ENCODE data around the gene ZCCHC14.
"Not testable (repeated sequence)": the region's sequence is repeated elsewhere in the genome, so short reads cannot be mapped to it uniquely, and the experiment has no call there.

Gene ZCCHC14

DNA sequence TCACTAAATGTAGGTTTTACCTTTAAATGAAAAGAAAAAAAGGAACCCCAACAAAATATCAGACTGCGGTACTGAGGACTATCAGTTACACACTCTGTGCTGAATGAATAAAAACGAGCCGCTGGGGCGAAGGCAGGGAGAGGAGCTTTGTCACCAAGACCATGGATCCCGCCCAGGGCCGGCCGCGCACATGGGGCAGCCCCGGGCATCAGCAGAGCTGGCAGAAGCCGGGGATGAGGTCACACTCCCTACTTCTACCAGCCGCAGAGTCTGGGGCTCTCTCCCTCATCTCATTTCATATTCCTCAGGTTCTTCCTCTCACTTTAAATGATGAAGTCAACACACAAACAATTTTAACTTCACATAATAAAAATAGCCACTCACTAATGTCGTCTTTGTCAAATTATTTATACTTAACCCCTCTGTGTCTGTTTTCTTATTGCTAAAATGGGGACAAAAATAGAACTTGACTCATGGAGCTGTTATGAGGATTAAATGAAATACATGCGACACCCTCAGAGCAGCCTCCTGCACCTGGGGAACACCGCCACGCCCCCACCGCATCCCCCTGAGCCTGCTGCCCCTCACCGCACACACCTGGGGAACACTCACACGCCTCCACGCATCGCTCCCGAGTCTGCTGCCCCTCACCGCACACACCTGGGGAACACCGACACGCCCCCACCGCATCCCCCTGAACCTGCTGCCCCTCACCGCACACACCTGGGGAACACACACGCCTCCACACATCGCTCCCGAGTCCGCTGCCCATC is 15.4 kb downstream of the ZCCHC14 start:
- not testable (repeated sequence) for DNase-seq (ENCODE audit: low read depth)

DNA sequence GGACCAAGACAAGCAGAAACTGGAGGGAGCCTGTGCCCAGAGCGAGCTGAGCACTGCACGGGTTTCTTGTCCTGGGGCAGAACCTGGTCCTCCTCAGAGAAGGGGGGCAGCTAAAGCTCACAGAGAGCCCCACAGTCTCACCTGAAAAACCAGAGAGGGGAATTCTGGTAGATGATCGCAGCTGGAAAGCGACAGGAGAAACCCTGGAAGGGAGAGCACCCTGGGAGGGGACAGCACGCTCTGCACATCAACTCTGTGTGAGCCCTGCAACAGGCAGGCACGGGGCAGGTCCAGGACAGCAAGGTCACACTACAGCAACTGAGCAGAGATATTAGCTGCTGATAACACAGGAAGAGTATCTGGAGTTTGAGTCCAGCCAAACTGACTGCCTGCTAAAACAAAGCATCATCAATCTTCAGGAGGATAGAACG is 18.2 kb downstream of the ZCCHC14 start:
- no peak for DNase-seq (ENCODE audit: low read depth)

DNA sequence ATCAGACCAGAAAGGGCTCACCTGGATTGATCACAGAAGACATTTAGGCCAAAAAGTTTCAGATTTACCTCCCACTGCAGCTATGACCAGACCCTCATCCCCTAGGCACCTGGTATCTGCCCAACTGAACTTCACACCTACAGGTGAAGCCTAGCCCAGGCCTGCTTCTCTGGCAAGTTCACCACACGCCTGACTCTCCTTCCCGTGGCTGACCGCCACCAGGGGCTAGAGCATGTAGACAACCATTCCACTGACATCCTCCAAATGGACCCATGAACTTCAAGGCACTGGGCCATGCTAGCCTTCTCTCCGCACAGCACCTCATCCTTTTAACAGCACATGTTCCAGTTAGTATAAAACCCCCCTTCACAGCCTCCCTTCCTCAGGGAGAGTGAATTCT is 18.8 kb downstream of the ZCCHC14 start:
- no peak for DNase-seq (ENCODE audit: low read depth)

DNA sequence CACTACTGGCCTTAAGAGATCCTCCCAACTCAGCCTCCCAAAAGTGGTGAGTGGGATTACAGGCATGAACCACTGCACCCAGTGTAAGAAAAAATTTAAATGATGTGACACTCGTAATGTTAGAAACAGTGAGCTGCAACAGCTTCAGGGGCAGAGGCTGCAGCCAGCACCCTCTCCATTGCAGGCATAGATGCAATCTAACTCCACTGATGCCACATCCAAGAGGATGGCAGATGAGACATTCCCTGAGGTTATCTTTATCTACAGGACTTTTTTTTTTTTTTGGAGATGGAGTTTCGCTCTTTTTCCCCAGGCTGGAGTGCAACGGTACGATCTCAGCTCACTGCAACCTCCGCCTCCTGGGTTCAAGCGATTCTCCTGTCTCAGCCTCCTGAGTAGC is 19.9 kb downstream of the ZCCHC14 start:
- no peak for DNase-seq (ENCODE audit: low read depth)

DNA sequence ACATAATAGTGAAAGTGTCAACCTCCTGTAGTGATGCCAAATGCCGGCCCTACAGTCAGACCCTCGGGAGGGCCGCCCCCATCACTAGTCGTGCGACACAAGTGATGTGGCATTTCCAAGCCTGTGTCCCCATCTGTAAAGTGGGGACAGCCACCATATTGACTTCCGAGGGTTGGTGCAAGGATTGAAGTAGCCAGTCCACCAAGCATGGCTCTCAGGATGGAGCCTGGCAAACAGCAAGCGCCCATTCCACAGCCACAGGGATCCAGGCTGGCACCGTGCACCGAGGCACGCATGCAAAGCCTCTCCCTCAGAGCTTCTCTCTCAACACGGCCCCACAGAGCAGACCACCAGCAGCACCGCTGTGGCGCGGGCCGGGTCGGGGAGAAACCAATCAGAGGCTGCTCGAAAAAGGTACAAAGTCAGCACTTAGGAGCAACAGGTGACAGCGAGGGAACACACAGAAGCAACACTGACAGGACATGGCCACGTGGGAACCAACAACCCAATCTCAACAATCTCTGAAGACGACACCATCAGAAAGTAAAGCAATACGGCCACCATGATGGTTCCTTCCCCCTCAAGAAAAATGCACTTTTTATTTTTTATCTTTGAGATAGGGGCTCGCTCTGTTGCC is 20.6 kb downstream of the ZCCHC14 start:
- DNase-seq (ENCODE audit: low read depth): no peak

DNA sequence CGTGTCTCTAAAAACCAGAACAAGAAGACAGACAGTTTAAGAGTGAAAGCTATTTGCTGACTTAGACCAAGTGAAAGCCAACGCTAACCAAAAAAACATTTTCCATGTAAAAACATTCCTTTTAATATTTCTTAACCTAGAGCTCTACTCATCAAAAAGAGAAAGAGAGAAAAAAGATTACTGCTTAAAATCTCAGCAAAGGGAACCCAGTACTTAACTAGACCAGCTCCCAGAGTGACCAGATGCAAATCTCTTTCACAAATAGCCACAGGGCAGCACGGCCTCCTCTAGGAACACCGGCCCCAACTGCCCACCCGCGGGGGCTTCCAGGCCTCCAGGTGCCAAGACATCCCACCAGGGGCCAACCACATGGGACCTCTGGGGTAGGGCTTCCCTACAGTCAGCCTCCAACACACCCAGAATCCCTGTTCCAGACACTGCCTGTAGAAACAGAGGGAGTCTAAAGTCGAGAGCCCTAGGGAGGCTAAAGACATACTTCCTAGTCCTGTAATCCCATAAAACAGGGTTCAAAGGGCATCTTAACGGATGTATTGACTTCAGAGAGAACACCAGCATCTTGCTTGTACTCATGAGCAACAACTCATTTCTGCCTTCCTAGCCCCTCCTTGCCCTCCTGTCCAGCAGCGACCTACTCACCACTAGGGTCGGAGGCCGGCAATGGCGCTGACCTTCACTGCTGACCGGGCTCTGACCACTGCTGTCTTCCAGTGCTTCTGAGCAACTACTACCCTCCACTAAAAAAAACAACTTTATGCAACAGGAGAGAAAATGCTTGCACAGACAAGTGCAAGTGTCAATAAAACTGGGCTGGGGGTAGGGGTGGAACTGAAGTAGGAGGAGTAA is 21.3 kb downstream of the ZCCHC14 start:
- DNase-seq (ENCODE audit: low read depth): no peak

DNA sequence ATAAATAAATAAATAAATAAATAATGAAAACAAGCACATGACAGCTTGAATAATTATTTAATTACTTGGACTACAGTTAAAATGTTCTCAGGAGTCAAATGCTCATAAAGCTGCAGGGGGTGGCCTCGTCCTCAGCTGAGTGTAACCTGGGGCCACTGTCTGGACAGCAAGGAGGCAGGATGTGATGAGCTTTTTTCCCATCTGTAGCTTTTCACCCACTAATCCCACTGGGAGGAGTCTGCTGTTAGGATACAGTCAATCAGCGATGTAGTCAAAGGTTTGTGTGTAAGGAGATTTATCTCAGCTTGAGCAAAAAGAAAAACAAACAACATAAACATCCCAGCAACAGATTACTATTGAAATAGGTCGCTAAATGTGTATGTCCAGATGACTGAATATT is 22.5 kb downstream of the ZCCHC14 start:
- DNase-seq (ENCODE audit: low read depth): no peak

DNA sequence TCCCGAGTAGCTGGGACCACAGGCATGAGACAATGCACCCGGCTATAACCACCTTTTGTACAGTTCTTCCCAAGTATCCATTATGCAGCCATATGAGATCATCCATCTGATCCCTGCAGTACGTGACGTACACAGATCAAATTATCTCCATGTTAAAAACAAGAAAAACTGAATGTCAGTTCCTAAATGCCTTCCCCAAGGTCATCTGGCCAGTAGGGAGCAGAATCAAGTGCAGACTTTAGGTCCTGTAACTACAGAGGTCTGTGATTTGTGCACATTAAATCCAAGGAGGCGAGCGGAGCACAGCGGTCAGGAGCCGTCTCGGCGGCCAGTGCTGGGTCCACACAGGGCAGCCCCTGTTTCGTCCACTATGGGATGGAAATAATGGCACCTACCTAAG is 23.7 kb downstream of the ZCCHC14 start:
- DNase-seq (ENCODE audit: low read depth): no peak

DNA sequence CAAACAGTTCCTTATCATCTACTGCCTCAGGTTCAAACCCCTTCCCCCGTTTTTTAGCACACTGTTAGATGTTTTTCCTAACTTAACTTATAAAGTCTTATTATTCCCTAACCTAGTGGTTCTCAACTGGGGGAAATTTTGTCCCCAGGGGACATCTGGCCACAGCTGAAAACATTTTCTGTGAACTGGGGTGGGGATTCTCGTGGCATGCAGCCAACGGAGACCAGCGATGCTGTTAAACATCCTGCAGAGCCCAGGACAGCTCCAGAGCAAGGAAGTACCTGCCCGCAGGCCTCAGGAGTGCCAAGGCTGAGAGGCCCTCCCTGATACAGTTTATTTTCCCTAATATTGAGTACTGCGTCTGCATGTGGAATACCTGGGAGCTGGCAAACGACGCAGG is 24.3 kb downstream of the ZCCHC14 start:
- no peak for DNase-seq (ENCODE audit: low read depth)

DNA sequence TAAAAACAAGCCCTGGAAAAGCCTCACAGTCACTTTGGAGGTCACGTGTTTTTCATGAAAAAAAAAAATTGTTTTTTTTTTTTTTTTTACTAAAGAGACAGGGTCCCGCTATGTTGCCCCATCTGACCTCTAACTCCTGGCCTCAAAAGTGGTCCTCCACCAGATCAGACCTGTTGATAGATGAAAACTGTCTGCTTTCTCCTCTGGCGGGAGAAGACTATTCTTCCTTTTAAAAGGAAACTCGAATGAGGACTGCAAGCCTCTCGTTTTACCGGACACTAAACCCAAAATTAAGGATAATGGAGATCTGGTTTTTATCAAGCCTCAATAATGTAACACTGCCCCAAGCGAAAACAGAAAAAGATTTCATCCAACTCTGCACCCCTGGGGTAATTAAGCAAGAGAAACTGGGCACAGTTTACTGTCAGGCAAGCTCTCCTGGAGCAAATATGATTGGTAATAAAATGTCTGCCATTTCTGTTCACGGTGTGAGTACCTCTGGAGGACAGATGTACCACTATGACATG is 25.8 kb downstream of the ZCCHC14 start:
- no peak for DNase-seq (ENCODE audit: low read depth)

DNA sequence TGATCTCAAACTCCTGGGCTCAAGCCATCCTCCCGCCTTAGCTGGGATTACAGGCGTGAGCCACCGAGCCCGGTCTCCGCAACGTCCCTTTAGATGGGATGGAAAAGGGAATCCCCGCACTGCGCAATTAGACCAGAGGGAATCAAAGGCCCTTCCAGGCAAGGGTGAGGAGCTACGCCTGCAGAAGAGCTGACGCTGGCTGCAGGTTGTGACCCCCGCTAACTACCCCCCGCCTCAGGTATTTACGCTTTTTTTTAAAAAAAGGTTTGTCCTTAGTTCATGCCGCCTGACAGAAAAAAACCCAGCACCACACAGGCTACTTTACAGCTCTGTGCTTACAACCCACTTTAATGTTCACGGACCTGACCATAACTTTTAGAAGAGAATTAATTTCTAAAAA is 26.9 kb downstream of the ZCCHC14 start:
- DNase-seq (ENCODE audit: low read depth): no peak

DNA sequence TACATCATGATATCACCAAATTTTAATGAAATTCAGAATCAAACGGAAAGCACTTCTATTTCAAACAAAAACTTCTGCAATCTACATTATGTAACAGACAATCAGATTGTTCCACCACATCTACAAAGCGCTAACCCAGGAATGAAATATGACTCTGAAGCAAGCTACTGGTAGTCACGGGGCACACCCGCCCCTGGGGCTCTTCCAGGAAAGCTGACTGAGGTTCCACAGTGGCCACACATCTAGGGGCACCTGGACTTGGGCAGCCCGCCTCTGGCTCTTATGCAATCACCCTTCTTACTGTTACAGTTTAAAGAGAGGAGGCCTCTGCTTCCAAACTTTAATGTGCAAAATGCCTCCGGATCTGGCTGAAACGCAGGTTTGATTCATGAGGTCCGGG is 27.5 kb downstream of the ZCCHC14 start:
- no peak for DNase-seq (ENCODE audit: low read depth)

DNA sequence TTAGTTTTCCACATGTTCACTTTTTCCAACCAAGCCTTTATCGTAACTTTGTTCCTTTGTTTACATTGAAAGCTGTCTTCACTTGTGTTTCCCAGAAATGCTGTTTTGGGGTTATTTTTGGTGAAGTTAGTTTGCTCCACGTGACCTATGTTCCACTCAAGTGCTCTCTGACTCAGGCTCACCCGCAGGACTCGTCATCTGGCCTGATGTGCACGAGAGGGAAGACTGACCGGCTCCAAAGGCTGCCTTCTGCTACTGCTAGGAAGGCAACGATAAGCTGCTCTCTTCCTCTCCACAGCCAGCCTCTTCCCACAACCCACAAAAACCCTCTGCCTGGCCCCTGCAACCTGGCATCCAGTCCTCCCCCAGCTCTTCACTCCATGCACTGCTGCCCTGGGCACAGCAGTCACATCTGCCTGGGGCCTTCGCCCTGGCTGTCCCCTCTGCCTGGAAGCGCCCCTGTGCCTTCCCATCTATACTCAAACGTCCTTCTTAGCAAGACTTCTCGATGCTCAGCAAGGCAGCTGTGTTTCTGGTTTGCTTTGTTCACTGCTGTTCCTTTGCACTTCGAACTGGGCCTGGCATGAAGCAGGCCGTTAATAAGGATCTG is 28.0 kb downstream of the ZCCHC14 start:
- DNase-seq (ENCODE audit: low read depth): no peak

DNA sequence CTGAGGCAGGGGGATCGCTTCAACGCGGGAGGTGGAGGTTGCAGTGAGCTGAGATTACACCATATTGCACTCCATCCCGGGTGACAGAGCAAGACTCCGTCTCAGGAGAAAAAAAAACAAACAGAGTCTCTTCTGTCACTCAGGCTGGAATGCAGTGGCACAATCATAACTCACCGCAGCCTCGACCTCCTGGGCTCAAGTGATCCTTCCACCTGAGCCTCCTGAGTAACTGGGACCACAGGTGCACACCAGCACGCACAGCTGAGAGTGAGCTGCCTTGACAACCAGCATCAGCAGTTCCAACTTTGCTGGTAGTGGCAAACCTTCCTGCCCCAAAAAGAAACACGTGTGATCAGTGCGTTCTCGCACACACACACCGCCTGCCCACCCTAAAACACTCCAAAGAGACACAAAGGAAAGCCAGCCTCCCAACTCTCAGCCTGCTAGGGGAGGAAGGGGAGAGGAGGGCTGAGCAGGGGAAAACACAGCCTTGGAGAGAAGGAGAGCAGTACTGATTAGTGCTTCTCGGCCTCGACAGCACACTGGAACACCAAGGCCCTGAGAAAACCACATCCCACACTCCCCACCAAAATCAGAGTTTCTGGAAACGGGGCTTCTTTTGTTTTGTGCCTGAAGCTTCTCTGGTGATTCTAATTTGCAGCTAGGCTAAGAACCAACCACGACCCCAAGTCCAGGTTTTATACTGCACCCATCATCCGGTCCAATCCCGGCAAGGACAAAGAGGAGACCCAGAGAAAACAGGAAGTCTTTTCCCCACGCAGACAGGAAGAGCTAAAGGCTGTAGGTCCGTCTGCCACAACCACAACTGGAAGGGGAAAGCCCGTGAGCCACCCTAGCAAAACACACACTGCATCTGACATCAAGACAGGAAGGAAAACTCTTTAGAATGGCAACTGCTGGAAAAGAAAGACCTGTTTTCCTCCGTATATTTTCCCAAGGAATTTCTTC is 28.8 kb downstream of the ZCCHC14 start:
- DNase-seq (ENCODE audit: low read depth): no peak

DNA sequence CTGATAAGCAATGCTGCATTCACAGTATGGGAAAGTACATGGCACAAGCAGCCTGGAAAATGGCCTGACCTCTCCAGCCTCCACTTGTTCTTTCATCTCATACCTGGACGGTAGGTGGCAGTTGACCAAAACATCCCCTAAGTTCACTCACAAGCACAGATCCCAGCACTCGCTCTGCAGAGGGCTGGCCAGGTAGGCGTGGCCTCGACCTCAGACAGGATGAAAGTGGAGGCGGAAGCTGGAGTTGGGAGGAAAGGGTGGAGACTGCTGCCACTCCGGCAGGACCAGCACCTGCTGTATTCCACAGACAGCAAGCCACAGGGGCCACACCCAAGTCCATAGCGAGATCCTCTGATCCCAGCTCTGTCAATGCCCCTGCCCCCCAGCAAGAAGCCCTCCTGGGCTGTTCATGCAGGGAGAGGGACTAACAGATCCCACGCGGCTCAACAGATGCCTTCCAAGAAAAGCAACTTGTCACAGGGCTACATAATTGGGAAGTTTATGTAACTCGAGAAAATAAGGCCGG is 31.3 kb downstream of the ZCCHC14 start:
- DNase-seq (ENCODE audit: low read depth): no peak

DNA sequence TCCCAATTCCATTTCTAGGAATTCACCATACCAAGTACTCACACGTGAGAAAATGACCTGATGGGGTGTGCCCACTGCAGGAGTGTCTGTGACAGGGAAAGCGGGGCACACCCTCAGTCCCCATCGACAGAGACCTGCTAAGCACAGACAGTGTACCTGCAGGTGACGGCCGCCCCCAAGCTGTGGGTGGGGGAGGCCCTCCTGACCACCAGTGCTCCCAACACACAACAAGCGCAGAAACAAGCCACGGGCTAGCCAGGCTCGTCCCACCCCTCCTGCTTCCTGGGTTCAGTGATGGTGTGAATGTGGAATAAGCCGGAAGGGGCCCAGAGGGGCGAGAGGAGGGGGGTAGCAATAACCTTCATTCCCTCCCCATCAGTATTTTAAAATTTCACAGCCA is 31.9 kb downstream of the ZCCHC14 start:
- no peak for DNase-seq (ENCODE audit: low read depth)

DNA sequence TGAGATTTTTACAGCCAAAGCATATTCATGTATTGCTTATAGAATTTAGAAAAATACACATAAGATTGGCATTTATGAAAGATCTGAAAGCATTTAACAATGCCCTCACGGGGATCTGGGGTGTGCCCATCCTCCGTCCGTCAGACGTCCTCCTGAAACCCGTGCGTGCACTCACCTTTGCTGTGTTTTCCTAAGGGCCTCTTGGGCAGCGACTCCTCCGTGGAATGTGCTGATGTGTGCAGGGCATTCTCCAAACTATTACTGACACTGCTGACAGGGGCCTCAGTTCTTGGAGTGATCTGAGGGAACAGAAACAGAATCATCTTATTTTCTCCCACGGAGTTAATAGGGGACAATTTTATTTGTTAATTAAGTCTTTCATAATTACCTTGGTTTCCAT is 33.0 kb downstream of the ZCCHC14 start:
- DNase-seq (ENCODE audit: low read depth): no peak

DNA sequence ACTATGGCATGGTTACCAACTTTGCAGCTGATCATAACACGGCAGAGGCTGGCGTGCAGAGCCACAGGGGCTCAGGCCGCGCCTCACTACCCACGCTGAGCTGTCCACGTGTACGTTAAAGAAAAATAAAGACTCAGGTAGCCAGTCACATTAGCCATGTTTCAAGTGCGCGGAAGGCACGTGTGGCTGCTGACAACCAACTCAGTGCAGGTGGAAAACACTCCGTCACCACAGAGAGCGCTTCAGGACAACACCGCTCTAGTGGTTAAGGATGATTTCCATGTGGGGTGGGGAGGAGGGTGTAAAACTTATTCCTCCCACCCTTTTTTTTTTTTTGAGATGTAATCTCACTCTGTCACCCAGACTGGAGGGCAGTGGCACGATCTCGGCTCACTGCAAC is 33.8 kb downstream of the ZCCHC14 start:
- no peak for DNase-seq (ENCODE audit: low read depth)

DNA sequence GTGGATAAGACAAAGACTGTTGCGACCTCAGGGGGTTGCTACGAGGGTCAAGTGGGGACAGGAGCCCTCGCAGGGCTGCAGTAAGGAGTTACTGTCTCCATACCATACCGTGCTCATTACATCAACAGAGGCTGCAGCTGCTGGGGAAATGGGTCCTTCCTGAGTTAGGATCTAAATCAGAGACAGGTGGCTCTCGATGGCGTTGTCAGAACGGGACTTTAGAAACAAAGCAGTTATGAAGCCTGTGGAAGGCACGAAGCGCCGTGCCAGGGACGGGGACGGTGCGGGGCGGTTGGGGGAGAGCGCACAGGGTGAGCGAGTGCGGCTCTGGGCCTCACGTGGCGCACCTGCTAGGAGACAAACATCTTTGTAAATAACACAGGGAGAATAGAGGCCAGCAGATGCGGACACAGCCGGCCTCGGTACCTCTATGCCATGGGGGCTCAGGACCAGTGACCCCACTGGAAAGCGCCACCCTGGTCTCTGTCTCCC is 34.4 kb downstream of the ZCCHC14 start:
- DNase-seq (ENCODE audit: low read depth): no peak

DNA sequence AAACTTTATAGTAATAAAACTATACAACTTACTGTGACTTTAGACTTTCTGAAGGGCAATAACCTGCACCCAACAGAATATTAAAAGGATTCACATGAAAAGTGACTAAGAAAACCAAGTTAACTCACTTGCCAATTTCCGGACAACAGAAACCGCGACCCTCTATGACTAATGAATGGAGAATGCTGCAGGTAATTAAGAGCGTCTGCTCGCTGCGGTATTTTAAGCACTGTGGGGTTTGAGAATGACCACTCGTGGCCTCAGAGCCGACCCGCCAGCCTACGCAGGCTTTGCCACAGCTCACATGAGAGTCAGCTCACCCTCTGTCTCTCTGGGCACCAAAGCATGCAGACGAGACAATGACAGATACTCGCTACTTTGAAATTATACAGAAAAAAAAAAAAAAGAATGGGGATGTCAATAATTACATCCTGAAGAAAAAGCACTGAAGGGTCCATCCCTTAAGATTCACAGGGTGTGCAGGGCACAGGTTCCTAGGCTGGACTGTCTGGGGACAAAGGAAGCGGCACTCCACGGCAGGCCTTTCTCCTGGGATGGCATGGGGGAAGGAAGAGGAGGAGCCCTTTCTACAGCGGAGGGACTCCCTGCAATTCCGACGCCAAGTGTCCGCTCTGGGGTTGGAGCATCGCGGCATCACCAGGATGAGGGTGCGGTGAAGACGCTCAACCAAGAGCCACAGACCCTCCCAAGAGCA is 35.0 kb downstream of the ZCCHC14 start:
- DNase-seq (ENCODE audit: low read depth): no peak

Measured in T follicular helper cell (primary cell).